Smooth muscle cell (in vitro differentiated cells): Measurements from ENCODE around the gene PLEKHG5. TPM values are rescaled to one million over a fixed set of nuclear protein-coding genes. Genes with fewer than 3 reads are reported as not detected.

Source experiments
- DNase-seq: peaks from one replicate; lab custom pipeline; 2025; ENCODE audit not compliant: unreplicated experiment; lab: John Stamatoyannopoulos, UW
- H2AFZ ChIP-seq: fragments of 200-600 bp; sonication (generic); 2 replicates; pipeline ENCODE4 v1.6.0; 2016; ENCODE audit warnings: antibody characterized with exemption, low read depth, mild to moderate bottlenecking
- H3F3A ChIP-seq: fragments of 200-600 bp; sonication (generic); 2 replicates; pipeline ENCODE4 v1.6.0; 2017; ENCODE audit warnings: antibody characterized with exemption, low read depth
- H3K27ac ChIP-seq: fragments of 200-600 bp; sonication (generic); 2 replicates; pipeline ENCODE4 v1.5.1; 2016; ENCODE audit warnings: low read depth, mild to moderate bottlenecking
- H3K27me3 ChIP-seq: fragments of 200-600 bp; sonication (generic); 2 replicates; pipeline ENCODE4 v1.6.1; 2016; ENCODE audit warnings: low read depth, mild to moderate bottlenecking
- H3K36me3 ChIP-seq: fragments of 200-600 bp; sonication (generic); 2 replicates; pipeline ENCODE4 v1.5.1; 2016; ENCODE audit warnings: low read depth
- H3K4me1 ChIP-seq: fragments of 200-600 bp; sonication (generic); 2 replicates; pipeline ENCODE4 v1.5.1; 2016; ENCODE audit warnings: low read depth
- H3K4me2 ChIP-seq: fragments of 200-600 bp; sonication (generic); 2 replicates; pipeline ENCODE4 v1.6.0; 2016; ENCODE audit warnings: mild to moderate bottlenecking
- H3K4me3 ChIP-seq: fragments of 200-600 bp; sonication (generic); 2 replicates; pipeline ENCODE4 v1.5.1; 2016; ENCODE audit warnings: mild to moderate bottlenecking
- H3K79me2 ChIP-seq: fragments of 200-600 bp; sonication (generic); 2 replicates; pipeline ENCODE4 v1.6.0; 2016; ENCODE audit warnings: low read depth, mild to moderate bottlenecking
- H3K9ac ChIP-seq: fragments of 200-600 bp; sonication (generic); 2 replicates; pipeline ENCODE4 v1.6.0; 2016; ENCODE audit warnings: low read depth
- H3K9me3 ChIP-seq: fragments of 200-600 bp; sonication (generic); replicated peaks from 2 replicates; pipeline ENCODE4 v1.5.1; 2016; ENCODE audit warnings: low read depth
- H4K20me1 ChIP-seq: fragments of 200-600 bp; sonication (generic); 2 replicates; pipeline ENCODE4 v1.6.0; 2016; ENCODE audit warnings: low read depth
- WGBS: methylation state at CpG from one replicate; pipeline ENCODE4 v1.1.7; 2016; ENCODE audit warnings: low lambda C conversion rate; 5-methylcytosine and 5-hydroxymethylcytosine counted together
- polyA plus RNA-seq: library from polyadenylated mRNA; unstranded; fragments of >200 nt; fragmentation: Nextera tagmentation; extraction: Ambion mirVana; gene quantifications from 2 replicates; pipeline ENCODE4 v1.2.1, GENCODE V29; 2016
- total RNA-seq: library from RNA; depleted of rRNA; stranded (reverse); fragments of >200 nt; gene quantifications from 2 replicates; pipeline ENCODE4 v1.2.3, GENCODE V29; 2014
- TF ChIP-seq, protein P1 (sequence below): fragments of 200-600 bp; sonication (generic); IDR thresholded peaks from 2 replicates; pipeline ENCODE4 v1.5.1; 2017; ENCODE audit warnings: borderline replicate concordance, mild to moderate bottlenecking, antibody characterized with exemption; ENCODE audit not compliant: insufficient read depth, poor library complexity, severe bottlenecking

The PLEKHG5 gene
- total and polyA plus RNA-seq, 2 experiments from 2014 or later: 10.6 to 14.5 TPM

- no peaks in the 10 kb centered on the region for H3K4me1 ChIP-seq
- no peak overlapping the region for H3K27ac ChIP-seq
- no peaks in the 10 kb centered on the region for H3K79me2 ChIP-seq
- no peaks in the 10 kb centered on the region for H4K20me1 ChIP-seq
- H3K9me3 ChIP-seq: no peaks in the 10 kb centered on the region
- H3K27me3 ChIP-seq: no peaks in the 10 kb centered on the region
- H3K9ac ChIP-seq: no peak overlapping the region
- no peak overlapping the region for H2AFZ ChIP-seq
- no peak for DNase-seq
- WGBS: 91% methylated on average over 22 of the region's 31 CpGs
- H3K4me2 ChIP-seq: no peak overlapping the region
- H3K36me3 ChIP-seq: no peaks in the 10 kb centered on the region
- no peak overlapping the region for H3K4me3 ChIP-seq
- H3F3A ChIP-seq: no peaks in the 10 kb centered on the region
- TF ChIP-seq, protein P1, sequence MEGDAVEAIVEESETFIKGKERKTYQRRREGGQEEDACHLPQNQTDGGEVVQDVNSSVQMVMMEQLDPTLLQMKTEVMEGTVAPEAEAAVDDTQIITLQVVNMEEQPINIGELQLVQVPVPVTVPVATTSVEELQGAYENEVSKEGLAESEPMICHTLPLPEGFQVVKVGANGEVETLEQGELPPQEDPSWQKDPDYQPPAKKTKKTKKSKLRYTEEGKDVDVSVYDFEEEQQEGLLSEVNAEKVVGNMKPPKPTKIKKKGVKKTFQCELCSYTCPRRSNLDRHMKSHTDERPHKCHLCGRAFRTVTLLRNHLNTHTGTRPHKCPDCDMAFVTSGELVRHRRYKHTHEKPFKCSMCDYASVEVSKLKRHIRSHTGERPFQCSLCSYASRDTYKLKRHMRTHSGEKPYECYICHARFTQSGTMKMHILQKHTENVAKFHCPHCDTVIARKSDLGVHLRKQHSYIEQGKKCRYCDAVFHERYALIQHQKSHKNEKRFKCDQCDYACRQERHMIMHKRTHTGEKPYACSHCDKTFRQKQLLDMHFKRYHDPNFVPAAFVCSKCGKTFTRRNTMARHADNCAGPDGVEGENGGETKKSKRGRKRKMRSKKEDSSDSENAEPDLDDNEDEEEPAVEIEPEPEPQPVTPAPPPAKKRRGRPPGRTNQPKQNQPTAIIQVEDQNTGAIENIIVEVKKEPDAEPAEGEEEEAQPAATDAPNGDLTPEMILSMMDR: no peak
Observed at GRCh38 chr1:6506210-6507036, 15.0 kb upstream of the PLEKHG5 start.

GRCh38 chr1:6505367-6506209 lies 14.1 kb upstream of the PLEKHG5 start:
- Histone ChIP-seq H3K9ac (no peak overlapping the region), H3F3A (no peaks in the 10 kb centered on the region), H3K4me2 (no peak overlapping the region), H4K20me1 (no peaks in the 10 kb centered on the region), H3K9me3 (no peaks in the 10 kb centered on the region), H3K27ac (no peak overlapping the region), H3K4me3 (no peak overlapping the region), H2AFZ (no peak overlapping the region), H3K36me3 (no peaks in the 10 kb centered on the region), H3K4me1 (no peaks in the 10 kb centered on the region), H3K27me3 (no peaks in the 10 kb centered on the region), H3K79me2 (no peaks in the 10 kb centered on the region)
- TF ChIP-seq, protein P1: no peak
- DNase-seq: no peak
- 94% methylated on average over 31 of the region's 31 CpGs for WGBS

DNA sequence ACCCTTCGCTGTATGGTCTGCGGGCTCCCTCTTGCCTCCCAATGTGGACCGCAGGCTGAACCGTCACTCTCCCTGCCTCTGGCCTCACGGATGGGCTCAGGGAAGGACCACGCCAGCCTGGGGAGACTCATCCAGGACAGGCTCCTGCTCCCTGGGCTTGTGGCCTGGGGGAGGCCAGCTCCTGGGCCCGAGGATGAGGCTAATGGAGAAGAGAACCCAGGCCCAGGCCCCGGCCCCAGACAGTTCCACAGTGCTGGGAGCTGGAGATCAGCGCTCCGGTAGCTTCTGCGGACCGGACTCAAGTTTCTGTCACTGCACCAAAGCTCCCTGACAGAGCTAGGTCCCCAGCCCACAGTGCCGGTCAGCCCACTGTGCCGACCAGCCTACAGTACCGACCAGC lies 13.4 kb upstream of the PLEKHG5 start:
- Histone ChIP-seq H2AFZ (no peak overlapping the region), H3K36me3 (no peaks in the 10 kb centered on the region), H4K20me1 (no peaks in the 10 kb centered on the region), H3F3A (no peaks in the 10 kb centered on the region), H3K4me2 (no peak overlapping the region), H3K9ac (no peak overlapping the region), H3K4me3 (no peak overlapping the region), H3K79me2 (no peaks in the 10 kb centered on the region), H3K27me3 (no peaks in the 10 kb centered on the region), H3K9me3 (no peaks in the 10 kb centered on the region), H3K4me1 (no peaks in the 10 kb centered on the region), H3K27ac (no peak overlapping the region)
- no peak for DNase-seq
- 88% methylated on average over 15 of the region's 15 CpGs for WGBS
- TF ChIP-seq, protein P1: no peak
